Stomach (tissue), 4 donors: Measurements from ENCODE around the gene S100A8.
"Not testable (repeated sequence)": the region's sequence is repeated elsewhere in the genome, so short reads cannot be mapped to it uniquely, and the experiment has no call there.

ENCODE experiments used
- POLR2AphosphoS5 ChIP-seq, 3 donors: sonication (generic); formaldehyde crosslinking; IDR thresholded peaks; one replicate each; pipeline ENCODE4 v1.6.1; 2016; ENCODE audit warnings: antibody characterized with exemption in 3 of 3
- TF ChIP-seq, protein P1 (sequence below), 7 experiments: fragments of 450-650 bp in 4 of 7; fragments of 200-600 bp in 3 of 7; sonication (generic) in 3 of 7; IDR thresholded peaks; one replicate each; pipeline ENCODE4 v1.5.1; 2016 to 2019; ENCODE audit warnings: antibody characterized with exemption in 7 of 7, control low read depth in 2 of 7, mild to moderate bottlenecking in 1 of 7

GRCh38 chr1:153419436-153419793, 28.5 kb upstream of the S100A8 start:
- not testable (repeated sequence) for TF ChIP-seq POLR2AphosphoS5 (IDR thresholded peaks at IDR 0.05)
- TF ChIP-seq, protein P1, sequence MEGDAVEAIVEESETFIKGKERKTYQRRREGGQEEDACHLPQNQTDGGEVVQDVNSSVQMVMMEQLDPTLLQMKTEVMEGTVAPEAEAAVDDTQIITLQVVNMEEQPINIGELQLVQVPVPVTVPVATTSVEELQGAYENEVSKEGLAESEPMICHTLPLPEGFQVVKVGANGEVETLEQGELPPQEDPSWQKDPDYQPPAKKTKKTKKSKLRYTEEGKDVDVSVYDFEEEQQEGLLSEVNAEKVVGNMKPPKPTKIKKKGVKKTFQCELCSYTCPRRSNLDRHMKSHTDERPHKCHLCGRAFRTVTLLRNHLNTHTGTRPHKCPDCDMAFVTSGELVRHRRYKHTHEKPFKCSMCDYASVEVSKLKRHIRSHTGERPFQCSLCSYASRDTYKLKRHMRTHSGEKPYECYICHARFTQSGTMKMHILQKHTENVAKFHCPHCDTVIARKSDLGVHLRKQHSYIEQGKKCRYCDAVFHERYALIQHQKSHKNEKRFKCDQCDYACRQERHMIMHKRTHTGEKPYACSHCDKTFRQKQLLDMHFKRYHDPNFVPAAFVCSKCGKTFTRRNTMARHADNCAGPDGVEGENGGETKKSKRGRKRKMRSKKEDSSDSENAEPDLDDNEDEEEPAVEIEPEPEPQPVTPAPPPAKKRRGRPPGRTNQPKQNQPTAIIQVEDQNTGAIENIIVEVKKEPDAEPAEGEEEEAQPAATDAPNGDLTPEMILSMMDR (IDR thresholded peaks at IDR 0.05) = not testable (repeated sequence)
